SK-N-MC (cell line): ENCODE data around the gene FBXO46.
A peak's percentile ranks its signal among the peaks of the same experiment; 100 is the strongest.

ENCODE experiments used
- DNase-seq: peaks from one replicate; pipeline ENCODE4 v3.0.0-alpha.2; 2011; ENCODE audit warnings: low read depth, low spot score
- H3K27ac ChIP-seq: fragments of 200-600 bp; sonication (generic); 2 replicates; pipeline ENCODE4 v1.5.1; 2016; ENCODE audit warnings: mixed run types
- H3K36me3 ChIP-seq: fragments of 200-600 bp; sonication (generic); 2 replicates; pipeline ENCODE4 v1.6.1; 2017; ENCODE audit warnings: antibody characterized with exemption, low read length, mixed read lengths; ENCODE audit not compliant: insufficient read depth
- H3K4me3 ChIP-seq: fragments of 200-600 bp; sonication (generic); 2 replicates; pipeline ENCODE4 v1.5.1; 2016
- H3K9ac ChIP-seq: fragments of 200-600 bp; sonication (generic); 2 replicates; pipeline ENCODE4 v1.8.0; 2017; ENCODE audit warnings: mixed run types, mixed read lengths; ENCODE audit not compliant: insufficient read length
- H3K9me3 ChIP-seq: fragments of 200-600 bp; sonication (generic); 2 replicates; pipeline ENCODE4 v1.6.1; 2017; ENCODE audit warnings: low read depth, mild to moderate bottlenecking, antibody characterized with exemption, low read length, moderate library complexity, mixed read lengths
- EZH2 ChIP-seq: fragments of 200-600 bp; sonication (generic); IDR thresholded peaks from one replicate; pipeline ENCODE4 v1.6.1; 2017; ENCODE audit warnings: antibody characterized with exemption
- FOXP2 ChIP-seq: optimal IDR thresholded peaks from 2 replicates; pipeline ENCODE3; 2011; ENCODE audit warnings: mild to moderate bottlenecking, moderate library complexity; ENCODE audit not compliant: insufficient read depth; ENCODE audit errors: extremely low read length, control extremely low read depth
- POLR2AphosphoS5 ChIP-seq: IDR thresholded peaks from 2 replicates; pipeline ENCODE4 v1.6.1; 2012; ENCODE audit warnings: mild to moderate bottlenecking, low read depth, low read length, borderline replicate concordance

FBXO46 gene, protein sequence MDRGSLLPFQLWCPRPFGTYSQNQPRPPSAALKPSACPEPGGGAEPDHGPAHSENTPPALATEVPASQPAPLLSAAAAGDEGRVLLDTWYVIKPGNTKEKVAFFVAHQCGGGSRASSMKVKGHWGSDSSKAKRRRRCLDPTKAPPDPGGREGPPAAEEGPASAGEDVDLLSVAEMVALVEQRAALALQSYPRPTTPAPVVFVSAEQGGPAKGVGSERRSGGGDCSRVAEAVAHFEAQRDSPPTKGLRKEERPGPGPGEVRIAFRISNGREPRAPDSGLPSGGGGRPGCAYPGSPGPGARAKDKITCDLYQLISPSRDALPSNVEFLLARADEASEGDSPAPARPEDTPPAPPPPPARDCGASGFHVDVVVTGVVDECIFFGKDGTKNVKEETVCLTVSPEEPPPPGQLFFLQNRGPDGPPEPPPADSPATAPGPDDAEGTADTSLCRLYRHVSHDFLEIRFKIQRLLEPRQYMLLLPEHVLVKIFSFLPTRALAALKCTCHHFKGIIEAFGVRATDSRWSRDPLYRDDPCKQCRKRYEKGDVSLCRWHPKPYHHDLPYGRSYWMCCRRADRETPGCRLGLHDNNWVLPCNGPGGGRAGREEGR

DNA sequence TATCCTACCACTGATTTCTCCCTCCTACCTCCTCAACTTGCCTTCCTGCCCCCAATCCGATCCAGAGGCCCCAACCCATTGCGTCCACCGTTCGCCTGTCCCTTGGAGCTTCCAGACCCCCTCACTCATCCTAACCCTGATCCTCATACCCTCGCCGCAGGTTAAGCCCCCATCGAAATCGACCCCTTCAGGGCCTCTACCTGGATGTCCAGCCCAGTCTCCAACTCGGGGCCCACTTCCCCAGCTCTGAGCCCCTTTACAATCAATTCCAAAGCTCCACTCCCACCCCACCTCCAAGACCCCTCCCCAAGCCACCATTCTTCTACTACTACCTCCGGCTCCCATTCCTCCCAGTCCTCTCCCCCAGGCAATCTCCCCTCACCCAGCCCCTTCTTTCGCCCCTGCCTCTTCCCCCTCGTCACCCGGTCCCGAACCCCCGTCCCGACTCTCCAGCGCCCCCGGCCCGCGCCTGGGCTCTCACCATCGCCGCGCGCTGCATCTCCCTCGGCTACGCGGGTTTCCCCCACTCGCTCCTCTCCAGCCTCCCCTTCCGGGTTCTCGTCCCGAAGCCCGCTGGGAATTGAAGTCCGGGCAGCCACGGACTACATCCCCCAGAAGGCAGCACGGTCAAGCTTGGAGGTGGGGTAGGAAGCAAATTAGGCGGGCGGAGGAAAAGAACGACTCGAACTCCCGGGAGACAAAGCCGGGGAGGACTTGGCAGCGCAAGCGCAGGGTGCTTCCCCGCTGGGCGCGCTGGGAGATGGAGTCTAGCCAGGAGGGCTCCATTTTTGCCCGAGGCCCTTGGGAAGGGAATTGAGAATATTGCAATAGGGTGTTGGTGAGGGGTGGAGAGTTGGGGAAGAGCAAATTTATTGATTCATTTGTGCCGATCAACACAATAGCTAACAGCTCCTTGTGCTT, at the start of gene FBXO46:
Gene FBXO46, minus strand, starts transcription at position 529 of the 921 bp plus-strand sequence. CDS start 17,401 bp downstream, outside the sequence.
- DNase-seq, result peak; percentile 95

DNA sequence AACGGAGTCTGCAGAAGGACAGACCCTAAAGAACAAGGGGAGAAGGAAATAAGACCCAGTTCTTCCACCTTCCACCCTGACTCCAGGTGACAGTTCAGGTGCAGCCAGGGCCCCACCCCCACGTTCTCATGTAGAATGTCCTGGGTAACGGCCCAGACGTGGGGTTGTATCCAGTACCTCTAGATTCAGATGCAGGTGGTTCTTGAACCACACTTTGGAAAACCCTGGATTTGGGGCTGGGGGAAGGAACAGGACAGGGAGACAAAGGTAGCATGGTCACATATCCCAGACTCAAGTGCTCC, 49.4 kb upstream of the FBXO46 start:
- Histone ChIP-seq H3K9ac (no peak overlapping the region), H3K27ac (no peak overlapping the region), H3K9me3 (no peaks in the 10 kb centered on the region), H3K4me3 (peak overlapping the region; percentile 79; the same call in 1 of the 2 replicates), H3K36me3 (no peaks in the 10 kb centered on the region; the same call in 1 of the 2 replicates)
- no peak for DNase-seq
- TF ChIP-seq POLR2AphosphoS5 (no peak), FOXP2 (no peak), EZH2 (no peak)

More for the DNA sequence above, at the start of gene FBXO46:
- Histone ChIP-seq H3K9ac (peak within 1 kb of the TSS; percentile 90), H3K27ac (peak within 1 kb of the TSS; percentile 72), H3K36me3 (no peaks in the 10 kb centered on the region), H3K4me3 (peak within 1 kb of the TSS; percentile 94), H3K9me3 (no peaks in the 10 kb centered on the region)
- peak; percentile 91; the same call in 1 of the 2 replicates for TF ChIP-seq POLR2AphosphoS5
- no peak for TF ChIP-seq FOXP2

DNA sequence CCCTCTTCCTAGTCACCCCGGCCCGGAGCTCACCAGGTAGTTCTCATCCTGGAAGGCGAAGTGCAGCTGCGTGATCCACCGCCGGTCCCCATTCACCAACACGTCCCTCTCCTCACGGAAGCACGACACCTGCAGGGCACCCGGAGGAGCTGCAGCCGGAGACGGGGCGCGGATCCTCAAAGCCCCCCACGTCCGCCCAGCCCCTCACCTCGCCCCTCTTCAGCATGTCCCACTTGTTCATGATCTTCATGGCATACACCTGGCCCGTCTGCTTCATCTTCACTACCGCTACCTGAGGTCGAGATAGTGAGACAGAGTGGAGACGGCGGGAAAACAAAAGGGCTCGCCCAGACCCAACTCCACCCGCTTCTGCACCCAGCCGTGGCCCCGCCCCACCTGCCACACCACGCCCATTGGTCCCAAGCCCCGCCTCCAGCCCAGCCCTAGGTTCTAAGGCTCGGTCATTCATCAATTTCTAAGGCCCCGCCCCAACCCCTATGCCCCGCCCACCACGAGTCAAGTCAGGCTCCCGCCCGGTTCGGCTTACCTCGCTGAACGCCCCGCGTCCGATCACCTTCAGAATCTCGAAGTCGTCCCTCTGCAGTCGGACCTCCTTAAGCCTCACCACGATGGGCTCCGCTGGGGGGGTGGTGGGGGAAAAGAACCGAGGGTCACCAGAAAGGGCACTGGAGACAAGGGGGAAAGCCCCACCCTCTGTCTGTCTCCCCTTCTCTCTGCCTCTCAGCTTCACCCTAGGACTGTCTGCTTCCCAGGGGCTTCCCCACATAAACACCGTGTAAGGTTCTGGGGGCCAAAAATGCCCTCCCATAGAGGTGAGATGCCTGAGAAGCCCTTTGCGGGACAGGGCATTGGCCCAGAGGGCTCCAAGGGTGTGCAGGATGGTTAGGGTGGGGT, 48.8 kb upstream of the FBXO46 start:
- TF ChIP-seq FOXP2 (no peak), POLR2AphosphoS5 (peak; percentile 33; the same call in 1 of the 2 replicates)
- no peaks in the 10 kb centered on the region for H3K9me3 ChIP-seq
- peak overlapping the region; percentile 37 for H3K9ac ChIP-seq
- DNase-seq, result peak; percentile 61
- no peaks in the 10 kb centered on the region; the same call in 1 of the 2 replicates for H3K36me3 ChIP-seq
- H3K4me3 ChIP-seq, result peak overlapping the region; percentile 79
- H3K27ac ChIP-seq, result no peak overlapping the region

DNA sequence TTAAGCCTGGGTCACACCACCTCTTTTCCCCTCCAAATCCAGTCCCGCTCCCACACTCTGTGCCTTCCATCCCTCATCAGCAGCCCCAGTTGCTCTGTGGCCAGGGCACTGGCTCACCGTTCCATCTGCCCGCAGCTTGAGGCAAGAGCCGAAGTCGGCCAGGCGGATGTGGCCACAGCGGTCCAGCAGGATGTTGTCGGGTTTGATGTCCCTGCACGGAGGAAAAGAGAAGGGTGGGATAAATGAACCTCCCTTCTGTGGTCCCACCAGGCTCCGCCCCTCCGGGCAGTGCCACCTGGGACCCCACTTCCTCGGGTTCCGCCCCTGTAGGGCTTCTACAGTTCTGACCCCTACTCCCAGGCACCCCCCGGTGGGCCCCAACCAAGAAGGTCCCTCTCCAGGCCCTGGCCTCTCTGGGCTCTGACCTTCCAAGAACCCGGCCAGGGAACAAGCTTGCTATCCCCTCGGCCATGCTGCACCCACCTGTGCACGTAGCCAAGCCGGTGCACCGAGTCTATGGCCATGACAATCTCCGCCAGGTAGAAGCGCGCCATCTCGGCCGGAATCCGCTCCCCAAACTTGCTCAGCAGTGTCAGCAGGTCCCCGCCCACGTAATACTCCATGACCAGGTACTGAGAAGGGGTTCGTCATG, 47.4 kb upstream of the FBXO46 start:
- Histone ChIP-seq H3K9me3 (no peaks in the 10 kb centered on the region), H3K36me3 (no peaks in the 10 kb centered on the region; the same call in 1 of the 2 replicates), H3K27ac (no peak overlapping the region), H3K4me3 (no peak overlapping the region), H3K9ac (no peak overlapping the region)
- DNase-seq, result no peak
- TF ChIP-seq EZH2, result no peak
- TF ChIP-seq POLR2AphosphoS5, result no peak
- TF ChIP-seq FOXP2, result no peak

DNA sequence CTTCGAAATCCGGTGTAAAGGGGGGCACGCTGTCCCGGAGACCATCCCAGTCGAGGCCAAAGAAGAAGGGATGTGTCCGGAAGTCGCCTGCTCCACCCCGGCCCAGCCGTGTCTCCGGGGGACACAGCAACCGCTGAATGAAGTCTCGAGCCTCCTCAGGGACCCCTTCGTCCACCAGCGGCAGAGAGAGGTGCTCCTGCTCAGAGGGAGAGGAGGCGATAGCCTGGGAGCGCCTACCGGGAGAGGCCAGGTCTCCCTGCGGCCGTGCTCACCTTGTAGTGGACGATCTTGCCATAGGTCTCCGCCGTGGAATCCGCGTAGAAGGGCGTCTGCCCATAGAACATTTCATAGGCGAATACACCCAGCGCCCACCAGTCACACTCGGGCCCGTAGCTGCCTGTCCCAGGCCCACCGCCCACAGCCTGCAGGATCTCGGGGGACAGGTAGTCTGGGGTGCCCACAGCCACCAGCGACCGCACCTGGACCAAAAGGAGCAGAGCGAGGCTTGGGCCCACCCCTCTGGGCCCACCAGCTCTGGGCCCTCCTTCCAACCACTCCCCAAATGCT, 46.8 kb upstream of the FBXO46 start:
- no peak for TF ChIP-seq POLR2AphosphoS5
- TF ChIP-seq EZH2, result no peak
- no peak for TF ChIP-seq FOXP2
- Histone ChIP-seq H3K9ac (no peak overlapping the region), H3K27ac (no peak overlapping the region), H3K4me3 (no peak overlapping the region), H3K36me3 (no peaks in the 10 kb centered on the region; the same call in 1 of the 2 replicates), H3K9me3 (no peaks in the 10 kb centered on the region)
- no peak for DNase-seq

DNA sequence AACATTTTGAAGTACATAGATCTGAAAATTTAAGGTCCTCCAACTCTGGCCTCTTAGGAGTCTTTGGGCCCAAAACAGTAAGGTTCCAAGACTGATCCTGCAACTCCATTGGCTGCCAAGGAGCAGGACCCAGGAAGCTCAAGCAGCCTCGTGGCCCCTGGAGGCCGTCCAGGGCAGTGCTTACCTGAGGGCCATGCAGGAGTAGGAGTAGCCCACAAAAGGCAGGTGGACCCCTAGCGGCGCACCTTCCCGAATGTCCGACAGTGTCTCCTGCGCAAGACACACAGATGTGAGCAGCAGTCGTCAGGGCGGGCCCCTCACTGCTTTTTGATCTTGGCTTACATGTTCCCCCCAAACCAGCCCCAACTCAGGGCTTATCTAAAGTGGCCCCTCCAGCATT, 44.1 kb upstream of the FBXO46 start:
- Histone ChIP-seq H3K9ac (no peak overlapping the region), H3K36me3 (no peaks in the 10 kb centered on the region; the same call in 1 of the 2 replicates), H3K27ac (no peak overlapping the region), H3K4me3 (no peak overlapping the region), H3K9me3 (no peaks in the 10 kb centered on the region)
- DNase-seq, result no peak
- TF ChIP-seq EZH2, result no peak
- no peak for TF ChIP-seq POLR2AphosphoS5
- no peak for TF ChIP-seq FOXP2

DNA sequence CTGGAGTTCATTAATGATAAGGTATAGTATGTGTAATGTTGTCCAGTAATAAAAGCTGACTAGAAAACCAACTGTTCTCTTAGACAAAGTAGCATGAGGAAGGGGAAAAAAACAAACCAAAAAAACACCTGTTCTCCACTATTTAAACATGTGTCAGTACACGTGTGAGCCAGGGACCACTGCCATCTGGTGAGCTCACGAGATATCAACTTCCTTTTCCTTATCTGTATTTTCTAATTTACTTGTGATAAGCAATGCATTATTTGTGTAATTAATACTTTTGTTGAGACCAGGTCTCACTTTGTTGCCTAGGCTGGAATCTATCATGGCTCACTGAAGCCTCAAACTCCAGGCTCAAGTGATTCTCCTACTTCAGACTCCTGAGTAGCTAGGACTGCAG, 42.7 kb upstream of the FBXO46 start:
- TF ChIP-seq EZH2, result no peak
- no peak for TF ChIP-seq FOXP2
- no peak for TF ChIP-seq POLR2AphosphoS5
- no peak overlapping the region for H3K4me3 ChIP-seq
- no peak overlapping the region for H3K9ac ChIP-seq
- H3K36me3 ChIP-seq, result no peaks in the 10 kb centered on the region; the same call in 1 of the 2 replicates
- no peaks in the 10 kb centered on the region for H3K9me3 ChIP-seq
- DNase-seq, result no peak
- no peak overlapping the region for H3K27ac ChIP-seq
